ENCODE data around the gene TSPEAR. TPM values are rescaled to one million over a fixed set of nuclear protein-coding genes. Genes with fewer than 3 reads are reported as not detected.

TSPEAR gene
- total and polyA plus RNA-seq, 8 donors = 0.05 to 0.29 (median 0.12) TPM; not detected in 4

DNA sequence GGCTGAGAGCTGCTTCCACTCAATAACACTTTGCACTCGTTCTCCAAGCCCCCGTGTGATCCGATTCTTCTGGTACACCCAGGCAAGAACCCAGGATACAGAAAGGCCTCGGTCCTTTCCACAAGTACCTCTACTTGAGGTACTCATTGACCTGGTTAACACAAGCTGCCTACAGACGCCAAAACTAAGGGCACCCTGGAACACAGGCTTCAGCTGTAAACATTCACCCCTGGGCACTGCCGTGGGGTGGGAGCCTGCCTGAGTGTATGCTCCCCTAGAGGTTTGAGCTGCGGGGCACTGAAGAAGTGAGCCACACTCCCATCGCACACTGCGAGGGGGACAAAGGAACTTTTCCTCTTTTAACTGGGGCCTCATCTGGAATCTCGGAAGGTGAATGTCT lies 225.6 kb downstream of the TSPEAR start:
- WGBS, 5 donors = 64 to 83% (median 69%) methylated on average over 9 to 10 of the region's 10 CpGs
- Histone ChIP-seq H3K36me3 (peaks cover 0 to 5% (median 0%) of the 10 kb centered on the region in 4 donors), H3K27ac (no peak overlapping the region), H3K9me3 (no peaks in the 10 kb centered on the region), H3K4me3 (peak overlapping the region in 3 of 4 donors; percentile 3 to 29 (median 27)), H3K27me3 (peaks cover 0 to 7% (median 0%) of the 10 kb centered on the region in 3 donors), H3K4me1 (peaks cover 0 to 21% (median 12%) of the 10 kb centered on the region in 4 donors)
- intact Hi-C loops (cut with DNase I; ENCODE audit: low total_unique reads) = no loop called here
- no peak for DNase-seq
- TF ChIP-seq POLR2A (IDR thresholded peaks at IDR 0.05) (no peak), POLR2AphosphoS5 (IDR thresholded peaks at IDR 0.05) (no peak), EP300 (IDR thresholded peaks at IDR 0.05) (no peak), CTCF (IDR thresholded peaks at IDR 0.05) (no peak)

DNA sequence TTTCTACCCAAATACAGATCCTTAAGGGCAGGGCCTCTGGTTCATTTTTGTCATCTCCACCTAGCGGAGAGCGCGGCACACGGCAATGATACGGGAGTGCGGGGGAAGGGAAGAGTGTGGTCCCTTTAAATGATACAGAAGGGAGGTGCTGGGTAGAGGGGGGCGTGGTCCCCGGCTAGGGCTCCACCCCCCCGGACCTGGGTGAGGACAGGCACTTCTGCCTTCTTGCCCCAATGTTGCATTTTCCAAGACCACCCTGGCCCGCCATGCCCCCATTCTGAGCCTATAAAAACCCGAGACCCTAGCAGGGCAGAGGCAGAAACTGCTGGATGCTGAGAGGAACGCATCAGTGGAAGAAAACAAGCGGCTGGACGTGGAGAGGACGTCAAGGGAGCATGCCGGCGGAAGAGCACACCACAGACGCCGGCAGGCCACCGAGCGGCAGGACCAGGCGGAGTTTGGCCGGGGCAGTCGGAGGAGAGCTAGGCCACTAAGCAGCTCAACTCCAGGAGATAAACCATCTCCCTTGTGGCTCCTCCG lies 226.0 kb downstream of the TSPEAR start:
- H3K36me3 ChIP-seq = peaks cover 0 to under 1% (median 0%) of the 10 kb centered on the region in 4 donors
- peak overlapping the region in 3 of 4 donors; percentile 3 to 29 (median 27) for H3K4me3 ChIP-seq
- no peak overlapping the region for H3K27ac ChIP-seq
- H3K9me3 ChIP-seq = no peaks in the 10 kb centered on the region
- intact Hi-C loops (cut with DNase I; ENCODE audit: low total_unique reads) = no loop called here
- WGBS, 5 donors = 56 to 70% (median 67%) methylated on average over 25 of the region's 25 CpGs
- peak in 1 of 2 donors; percentile 50 for DNase-seq
- TF ChIP-seq CTCF (IDR thresholded peaks at IDR 0.05) = peak in 4 of 7 experiments; percentile 21 to 40 (median 26)
- no peak for TF ChIP-seq POLR2AphosphoS5 (IDR thresholded peaks at IDR 0.05)
- TF ChIP-seq EP300 (IDR thresholded peaks at IDR 0.05) = no peak
- H3K27me3 ChIP-seq = peaks cover 0 to 7% (median 0%) of the 10 kb centered on the region in 3 donors
- H3K4me1 ChIP-seq = peaks cover 0 to 21% (median 12%) of the 10 kb centered on the region in 4 donors

GRCh38 chr21:44484498-44485253 lies 226.7 kb downstream of the TSPEAR start:
- DNase-seq = no peak
- 60 to 81% (median 71%) methylated on average over 12 to 42 of the region's 43 CpGs for WGBS, 5 donors
- intact Hi-C loops (cut with DNase I; ENCODE audit: low total_unique reads) = no loop called here
- Histone ChIP-seq H3K27me3 (peaks cover 0 to 7% (median 0%) of the 10 kb centered on the region in 3 donors), H3K36me3 (no peaks in the 10 kb centered on the region), H3K27ac (no peak overlapping the region), H3K9me3 (no peaks in the 10 kb centered on the region), H3K4me1 (peaks cover 0 to 21% (median 14%) of the 10 kb centered on the region in 4 donors), H3K4me3 (no peak overlapping the region)
- TF ChIP-seq POLR2AphosphoS5 (IDR thresholded peaks at IDR 0.05) = no peak
- no peak for TF ChIP-seq POLR2A (IDR thresholded peaks at IDR 0.05)
- no peak for TF ChIP-seq EP300 (IDR thresholded peaks at IDR 0.05)
- no peak for TF ChIP-seq CTCF (IDR thresholded peaks at IDR 0.05)

DNA sequence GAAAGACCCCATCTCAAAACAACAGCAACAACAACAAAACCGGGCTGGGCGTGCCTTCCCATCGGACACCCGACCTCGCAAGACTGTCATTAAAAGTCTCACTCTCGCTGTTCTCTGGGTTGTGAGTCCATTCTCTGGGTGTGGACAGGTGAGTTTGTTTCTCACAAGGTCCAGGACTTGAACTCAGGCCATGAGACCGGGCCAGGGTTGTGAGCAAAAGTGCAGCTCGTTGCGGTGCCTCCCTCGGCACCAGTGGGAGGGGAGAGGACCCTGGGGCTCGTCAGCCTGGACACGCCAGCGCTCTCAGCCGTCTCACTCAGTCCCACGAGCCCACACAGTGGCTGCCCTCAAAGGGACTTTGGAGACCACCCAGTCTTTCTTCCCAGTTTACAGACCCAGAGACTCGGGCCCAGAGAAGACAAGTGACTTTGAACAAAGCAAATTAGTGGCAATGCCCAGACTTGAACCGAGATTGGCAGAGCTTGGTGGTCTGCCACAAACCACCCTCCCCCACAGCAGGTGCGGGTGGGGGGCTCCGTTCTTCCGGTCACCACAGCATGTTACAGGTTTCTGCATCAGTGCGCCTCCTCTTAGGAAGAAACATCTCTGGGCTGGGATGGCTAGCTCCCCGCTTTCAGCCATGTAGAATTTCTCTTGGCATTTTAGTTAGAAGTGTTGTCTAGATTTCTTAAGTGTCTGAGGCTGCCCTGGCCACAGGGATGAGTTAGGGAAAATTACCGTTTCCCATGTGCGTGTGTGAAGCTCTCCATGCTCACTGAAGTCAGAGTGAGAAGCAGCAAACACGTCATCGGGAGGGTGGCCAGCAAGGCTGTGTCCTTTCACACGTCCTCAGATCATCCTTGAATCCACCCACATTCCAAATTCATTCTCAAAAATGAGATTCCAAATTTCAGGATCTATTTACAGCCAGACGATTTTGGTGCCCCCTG lies 227.8 kb downstream of the TSPEAR start:
- H3K4me1 ChIP-seq = peaks cover 0 to 21% (median 14%) of the 10 kb centered on the region in 4 donors
- no peaks in the 10 kb centered on the region for H3K36me3 ChIP-seq
- TF ChIP-seq CTCF (IDR thresholded peaks at IDR 0.05) = no peak
- TF ChIP-seq POLR2AphosphoS5 (IDR thresholded peaks at IDR 0.05) = no peak
- no peak for TF ChIP-seq POLR2A (IDR thresholded peaks at IDR 0.05)
- TF ChIP-seq EP300 (IDR thresholded peaks at IDR 0.05) = no peak
- intact Hi-C loops (cut with DNase I; ENCODE audit: low total_unique reads) = no loop called here
- no peaks in the 10 kb centered on the region for H3K9me3 ChIP-seq
- no peak overlapping the region for H3K27ac ChIP-seq
- no peak overlapping the region for H3K4me3 ChIP-seq
- WGBS, 5 donors = 75 to 87% (median 84%) methylated on average over 22 to 28 of the region's 28 CpGs
- peaks cover 0 to 7% (median 0%) of the 10 kb centered on the region in 3 donors for H3K27me3 ChIP-seq
- no peak for DNase-seq
